Fibroblast of lung (primary cell): ENCODE measurements around the gene TIMM22.
"Not testable (repeated sequence)": the region's sequence is repeated elsewhere in the genome, so short reads cannot be mapped to it uniquely, and the experiment has no call there.

Experiments
- CTCF ChIP-seq, 2 donors: IDR thresholded peaks in 1 of 2; conservative IDR thresholded peaks in 1 of 2; 1 replicate in 1 of 2; 2 replicates in 1 of 2; pipeline ENCODE4 v1.5.1; 2011 to 2012; ENCODE audit warnings: low read length in 2 of 2, control low read depth in 1 of 2, inconsistent platforms in 1 of 2, low read depth in 1 of 2, mild to moderate bottlenecking in 1 of 2
- EZH2 ChIP-seq: IDR thresholded peaks from 2 replicates; pipeline ENCODE4 v1.5.1; 2012; ENCODE audit warnings: low read length, control low read depth, mild to moderate bottlenecking; ENCODE audit errors: missing control alignments

GRCh38 chr17:995324-995723 lies 1.6 kb upstream of the TIMM22 start:
- not testable (repeated sequence) for TF ChIP-seq CTCF (conservative IDR thresholded peaks at IDR 0.05 in 1 of 2, IDR thresholded peaks at IDR 0.05 in 1 of 2; ENCODE audit: low read depth in 1 of 2, low read length in 2 of 2); EZH2
